ENCODE results near the gene LRRC7.

DNA sequence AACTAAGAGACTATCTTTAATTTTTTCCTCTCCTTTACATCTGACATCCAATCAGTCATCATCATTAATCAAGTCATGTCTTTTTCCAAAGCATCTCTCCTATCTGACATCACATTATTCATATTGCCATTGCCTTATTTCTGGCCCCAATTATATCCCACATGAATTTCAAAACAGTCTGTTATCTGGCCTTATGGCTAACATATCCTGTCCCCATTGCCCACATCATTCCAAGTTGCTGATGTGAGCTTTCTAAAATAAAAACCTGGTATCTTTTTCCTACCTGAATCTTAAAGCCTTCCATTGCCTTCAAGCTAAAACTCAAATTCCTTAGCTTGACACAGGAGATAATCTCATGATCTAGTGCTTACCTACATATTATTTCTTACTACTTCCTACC is 353.8 kb downstream of the LRRC7 start:
- TF ChIP-seq, protein P1, sequence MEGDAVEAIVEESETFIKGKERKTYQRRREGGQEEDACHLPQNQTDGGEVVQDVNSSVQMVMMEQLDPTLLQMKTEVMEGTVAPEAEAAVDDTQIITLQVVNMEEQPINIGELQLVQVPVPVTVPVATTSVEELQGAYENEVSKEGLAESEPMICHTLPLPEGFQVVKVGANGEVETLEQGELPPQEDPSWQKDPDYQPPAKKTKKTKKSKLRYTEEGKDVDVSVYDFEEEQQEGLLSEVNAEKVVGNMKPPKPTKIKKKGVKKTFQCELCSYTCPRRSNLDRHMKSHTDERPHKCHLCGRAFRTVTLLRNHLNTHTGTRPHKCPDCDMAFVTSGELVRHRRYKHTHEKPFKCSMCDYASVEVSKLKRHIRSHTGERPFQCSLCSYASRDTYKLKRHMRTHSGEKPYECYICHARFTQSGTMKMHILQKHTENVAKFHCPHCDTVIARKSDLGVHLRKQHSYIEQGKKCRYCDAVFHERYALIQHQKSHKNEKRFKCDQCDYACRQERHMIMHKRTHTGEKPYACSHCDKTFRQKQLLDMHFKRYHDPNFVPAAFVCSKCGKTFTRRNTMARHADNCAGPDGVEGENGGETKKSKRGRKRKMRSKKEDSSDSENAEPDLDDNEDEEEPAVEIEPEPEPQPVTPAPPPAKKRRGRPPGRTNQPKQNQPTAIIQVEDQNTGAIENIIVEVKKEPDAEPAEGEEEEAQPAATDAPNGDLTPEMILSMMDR (IDR thresholded peaks at IDR 0.05), result no peak
- no peak for TF ChIP-seq POLR2A (IDR thresholded peaks at IDR 0.05)

Data from esophagus squamous epithelium (tissue), 4 donors.